H7 (cell line): Measurements from ENCODE around the gene ZDHHC7. TPM values are rescaled to one million over a fixed set of nuclear protein-coding genes. Genes with fewer than 3 reads are reported as not detected.

Experiments used
- DNase-seq: peaks from one replicate; pipeline ENCODE4 v3.0.0; 2012
- H3K27me3 ChIP-seq: 2 replicates; pipeline ENCODE4 v1.6.0; 2011; ENCODE audit warnings: mild to moderate bottlenecking, low read length; ENCODE audit not compliant: control insufficient read depth, insufficient read depth
- H3K36me3 ChIP-seq: replicated peaks from 2 replicates; pipeline ENCODE4 v1.5.1; 2011; ENCODE audit warnings: low read length; ENCODE audit not compliant: control insufficient read depth, insufficient read depth
- H3K4me3 ChIP-seq: 2 replicates; pipeline ENCODE4 v1.5.1; 2011; ENCODE audit warnings: low read depth, mild to moderate bottlenecking, control low read depth, low read length, moderate library complexity; ENCODE audit not compliant: insufficient read depth
- total RNA-seq: library from RNA; depleted of rRNA; stranded (reverse); fragments of >200 nt; shearing (Covaris generic); gene quantifications from 2 replicates; pipeline ENCODE4 v1.2.3, GENCODE V29; 2014; rRNA removed

ZDHHC7 gene
- total RNA-seq, 1 experiment from 2014 or later, result 56.9 TPM

GRCh38 chr16:84928679-84929420, 82.5 kb downstream of the ZDHHC7 start:
- no peak for DNase-seq
- H3K36me3 ChIP-seq, result no peaks in the 10 kb centered on the region
- H3K4me3 ChIP-seq, result no peak overlapping the region
- no peaks in the 10 kb centered on the region for H3K27me3 ChIP-seq

- H3K36me3 ChIP-seq, result no peaks in the 10 kb centered on the region
These were observed 83.4 kb downstream of the ZDHHC7 start for GRCh38 chr16:84927621-84928591.

GRCh38 chr16:84926462-84926861, 84.9 kb downstream of the ZDHHC7 start:
- no peak overlapping the region for H3K4me3 ChIP-seq
- H3K27me3 ChIP-seq, result no peaks in the 10 kb centered on the region
- H3K36me3 ChIP-seq, result no peaks in the 10 kb centered on the region
- DNase-seq, result no peak

More at GRCh38 chr16:84927621-84928591, 83.4 kb downstream of the ZDHHC7 start:
- H3K27me3 ChIP-seq, result no peaks in the 10 kb centered on the region
- DNase-seq, result no peak
- no peak overlapping the region for H3K4me3 ChIP-seq

- DNase-seq, result no peak
- H3K27me3 ChIP-seq, result no peaks in the 10 kb centered on the region
- H3K36me3 ChIP-seq, result no peaks in the 10 kb centered on the region
- no peak overlapping the region for H3K4me3 ChIP-seq
These were observed 85.5 kb downstream of the ZDHHC7 start for GRCh38 chr16:84925773-84926372.

- peak; percentile 94 for DNase-seq
- H3K4me3 ChIP-seq, result no peak overlapping the region
- H3K36me3 ChIP-seq, result no peaks in the 10 kb centered on the region
- H3K27me3 ChIP-seq, result no peaks in the 10 kb centered on the region
These were observed 86.1 kb downstream of the ZDHHC7 start for GRCh38 chr16:84925092-84925772.

GRCh38 chr16:84924331-84925091, 86.8 kb downstream of the ZDHHC7 start:
- Histone ChIP-seq H3K27me3 (no peaks in the 10 kb centered on the region), H3K36me3 (no peaks in the 10 kb centered on the region), H3K4me3 (no peak overlapping the region)
- DNase-seq, result no peak

Other genes with a start within 250 kb of the ZDHHC7 start
- gene CRISPLD2, start 191.6 kb downstream of the ZDHHC7 start, total RNA-seq, result 2.0 and 4.2 TPM in 2 replicates
- gene KIAA0513, start 16.3 kb upstream of the ZDHHC7 start, total RNA-seq, result 5.1 and 11.7 TPM in 2 replicates
- not detected in 2 replicates for gene CIBAR2, start 100.9 kb upstream of the ZDHHC7 start, total RNA-seq